A673 (cell line): ENCODE results near the gene GPR89A.
"Not testable (repeated sequence)": the region's sequence is repeated elsewhere in the genome, so short reads cannot be mapped to it uniquely, and the experiment has no call there.

ENCODE experiments used
- EZH2 ChIP-seq: fragments of 200-600 bp; sonication (generic); IDR thresholded peaks from 2 replicates; pipeline ENCODE4 v1.6.1; 2017; ENCODE audit warnings: borderline replicate concordance, low read depth, mild to moderate bottlenecking, mixed read lengths, antibody characterized with exemption, low read length; ENCODE audit not compliant: poor library complexity, severe bottlenecking
- TF ChIP-seq, protein P1 (sequence below): fragments of 300-800, 200-600 bp; sonication (generic); conservative IDR thresholded peaks from 2 replicates; pipeline ENCODE4 v1.5.1; 2017; ENCODE audit warnings: low read depth, mild to moderate bottlenecking, antibody characterized with exemption, low read length, moderate library complexity, mixed read lengths

DNA sequence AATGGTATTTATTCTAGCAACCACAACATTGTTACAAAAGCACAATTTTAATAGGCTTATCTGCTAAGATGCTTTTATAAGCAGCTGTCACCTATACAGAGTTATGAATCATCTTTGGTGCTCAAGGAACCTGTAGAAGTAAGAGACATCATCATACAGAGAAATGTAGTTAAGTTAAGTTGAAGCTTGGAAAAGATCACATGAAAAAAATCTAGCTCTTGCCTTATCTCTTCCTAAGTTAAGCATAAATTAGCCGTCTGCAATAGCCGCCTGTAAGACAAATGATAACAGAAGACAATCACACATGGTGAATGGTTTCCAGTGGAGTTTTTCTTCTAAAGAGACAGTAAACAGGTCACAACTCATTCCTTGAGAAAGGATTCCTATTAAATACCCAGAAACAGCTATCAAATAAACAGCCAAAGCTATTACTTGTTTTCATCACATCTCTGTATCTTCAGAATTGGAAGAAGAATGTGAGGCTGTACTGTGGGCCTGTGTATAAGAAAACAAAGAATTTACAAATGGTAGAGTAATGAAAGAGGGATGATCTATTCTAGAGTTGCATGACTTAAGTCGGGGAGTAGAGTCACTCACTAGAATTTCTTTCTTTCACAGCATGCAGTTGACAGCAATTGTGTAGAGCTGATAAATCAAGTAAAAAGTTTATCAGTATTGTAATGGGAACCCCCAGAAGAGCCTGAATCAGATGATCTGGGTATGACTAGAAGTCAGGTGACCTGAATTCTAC lies 63.4 kb downstream of the GPR89A start:
- TF ChIP-seq, protein P1, sequence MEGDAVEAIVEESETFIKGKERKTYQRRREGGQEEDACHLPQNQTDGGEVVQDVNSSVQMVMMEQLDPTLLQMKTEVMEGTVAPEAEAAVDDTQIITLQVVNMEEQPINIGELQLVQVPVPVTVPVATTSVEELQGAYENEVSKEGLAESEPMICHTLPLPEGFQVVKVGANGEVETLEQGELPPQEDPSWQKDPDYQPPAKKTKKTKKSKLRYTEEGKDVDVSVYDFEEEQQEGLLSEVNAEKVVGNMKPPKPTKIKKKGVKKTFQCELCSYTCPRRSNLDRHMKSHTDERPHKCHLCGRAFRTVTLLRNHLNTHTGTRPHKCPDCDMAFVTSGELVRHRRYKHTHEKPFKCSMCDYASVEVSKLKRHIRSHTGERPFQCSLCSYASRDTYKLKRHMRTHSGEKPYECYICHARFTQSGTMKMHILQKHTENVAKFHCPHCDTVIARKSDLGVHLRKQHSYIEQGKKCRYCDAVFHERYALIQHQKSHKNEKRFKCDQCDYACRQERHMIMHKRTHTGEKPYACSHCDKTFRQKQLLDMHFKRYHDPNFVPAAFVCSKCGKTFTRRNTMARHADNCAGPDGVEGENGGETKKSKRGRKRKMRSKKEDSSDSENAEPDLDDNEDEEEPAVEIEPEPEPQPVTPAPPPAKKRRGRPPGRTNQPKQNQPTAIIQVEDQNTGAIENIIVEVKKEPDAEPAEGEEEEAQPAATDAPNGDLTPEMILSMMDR = not testable (repeated sequence)
- not testable (repeated sequence) for TF ChIP-seq EZH2
